Cardiac fibroblast (primary cell): ENCODE data around the gene CMYA5.
A peak's percentile ranks its signal among the peaks of the same experiment; 100 is the strongest.

Experiments
- DNase-seq, 2 donors: peaks; one replicate each; pipeline versions ENCODE4 v3.0.0 to v3.0.0-alpha.2; 2010; ENCODE audit warnings: low read depth in 2 of 2
- H3K4me3 ChIP-seq, 2 donors: replicated peaks in 1 of 2; 1 replicate in 1 of 2; 2 replicates in 1 of 2; pipeline ENCODE4 v1.5.1; 2011; ENCODE audit warnings: low read depth in 2 of 2, low read length in 2 of 2, mild to moderate bottlenecking in 2 of 2, moderate library complexity in 1 of 2
- CTCF ChIP-seq: IDR thresholded peaks from one replicate; pipeline ENCODE4 v1.5.1; 2011; ENCODE audit warnings: low read depth, mild to moderate bottlenecking, low read length, inconsistent platforms

Gene CMYA5

GRCh38 chr5:79712741-79713140 lies 23.1 kb downstream of the CMYA5 start:
- no peak for TF ChIP-seq CTCF
- DNase-seq = no peak

GRCh38 chr5:79713727-79714126 lies 24.1 kb downstream of the CMYA5 start:
- H3K4me3 ChIP-seq = no peak overlapping the region
- DNase-seq = no peak
- no peak for TF ChIP-seq CTCF

More at GRCh38 chr5:79712741-79713140, 23.1 kb downstream of the CMYA5 start:
- no peak overlapping the region for H3K4me3 ChIP-seq

GRCh38 chr5:79716839-79717238 lies 27.2 kb downstream of the CMYA5 start:
- H3K4me3 ChIP-seq = no peak overlapping the region
- DNase-seq = no peak
- no peak for TF ChIP-seq CTCF

GRCh38 chr5:79720096-79720495 lies 30.5 kb downstream of the CMYA5 start:
- no peak for TF ChIP-seq CTCF
- no peak for DNase-seq
- no peak overlapping the region for H3K4me3 ChIP-seq

GRCh38 chr5:79727451-79728355 lies 38.1 kb downstream of the CMYA5 start:
- TF ChIP-seq CTCF = no peak
- no peak overlapping the region for H3K4me3 ChIP-seq
- DNase-seq = peak in 1 of 2 donors; percentile 28

- no peak for TF ChIP-seq CTCF
- DNase-seq = no peak
- H3K4me3 ChIP-seq = no peak overlapping the region
Measured at GRCh38 chr5:79728396-79728795, 38.8 kb downstream of the CMYA5 start.
